Measurements from ENCODE around the gene SRMS. TPM values are rescaled to one million over a fixed set of nuclear protein-coding genes. Genes with fewer than 3 reads are reported as not detected.

Gene SRMS
- total RNA-seq, 2 donors from 2014 or later, result 0.32 to 0.49 TPM

DNA sequence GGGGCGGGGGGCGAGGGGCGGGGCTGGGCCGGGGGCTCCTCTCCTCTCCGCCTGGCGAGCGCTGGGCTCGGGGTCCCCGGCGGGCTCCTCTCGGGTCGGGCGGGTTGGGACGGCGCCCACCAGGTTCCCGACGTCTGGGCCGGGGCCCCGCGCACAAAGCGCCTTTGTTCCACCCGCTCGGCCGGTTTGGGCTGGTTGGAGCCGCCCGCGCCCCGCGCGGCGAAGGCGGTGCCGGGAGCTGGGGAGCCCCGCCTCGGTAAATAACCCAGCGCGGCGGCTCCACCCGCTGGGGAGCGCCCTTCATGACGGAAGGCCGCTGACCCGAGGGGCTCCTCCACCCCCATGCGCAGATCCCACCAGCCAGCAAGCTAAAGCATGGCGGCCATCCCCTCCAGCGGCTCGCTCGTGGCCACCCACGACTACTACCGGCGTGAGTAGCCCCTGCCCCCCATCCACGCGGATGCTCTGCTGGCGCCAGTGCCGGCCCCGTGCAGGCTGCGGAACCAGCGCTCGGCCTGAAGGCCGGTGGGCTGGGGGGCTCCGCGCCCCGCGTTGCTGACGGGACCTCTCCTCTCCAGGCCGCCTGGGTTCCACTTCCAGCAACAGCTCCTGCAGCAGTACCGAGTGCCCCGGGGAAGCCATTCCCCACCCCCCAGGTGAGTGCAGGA, 26.5 kb downstream of the SRMS start:
- Histone ChIP-seq H3K27me3 (no peaks in the 10 kb centered on the region), H3K9me3 (no peaks in the 10 kb centered on the region), H3K4me3 (peak overlapping the region; percentile 91), H3K27ac (peak overlapping the region; percentile 97), H3K36me3 (no peaks in the 10 kb centered on the region), H3K4me1 (peaks cover 5% of the 10 kb centered on the region), H3K9ac (ENCODE audit: low read depth in 2 of 2, low read length in 2 of 2) (peak overlapping the region; percentile 95 to 96)
- intact Hi-C loops (cut with DNase I), result no loop called here
- TF ChIP-seq, protein P1, sequence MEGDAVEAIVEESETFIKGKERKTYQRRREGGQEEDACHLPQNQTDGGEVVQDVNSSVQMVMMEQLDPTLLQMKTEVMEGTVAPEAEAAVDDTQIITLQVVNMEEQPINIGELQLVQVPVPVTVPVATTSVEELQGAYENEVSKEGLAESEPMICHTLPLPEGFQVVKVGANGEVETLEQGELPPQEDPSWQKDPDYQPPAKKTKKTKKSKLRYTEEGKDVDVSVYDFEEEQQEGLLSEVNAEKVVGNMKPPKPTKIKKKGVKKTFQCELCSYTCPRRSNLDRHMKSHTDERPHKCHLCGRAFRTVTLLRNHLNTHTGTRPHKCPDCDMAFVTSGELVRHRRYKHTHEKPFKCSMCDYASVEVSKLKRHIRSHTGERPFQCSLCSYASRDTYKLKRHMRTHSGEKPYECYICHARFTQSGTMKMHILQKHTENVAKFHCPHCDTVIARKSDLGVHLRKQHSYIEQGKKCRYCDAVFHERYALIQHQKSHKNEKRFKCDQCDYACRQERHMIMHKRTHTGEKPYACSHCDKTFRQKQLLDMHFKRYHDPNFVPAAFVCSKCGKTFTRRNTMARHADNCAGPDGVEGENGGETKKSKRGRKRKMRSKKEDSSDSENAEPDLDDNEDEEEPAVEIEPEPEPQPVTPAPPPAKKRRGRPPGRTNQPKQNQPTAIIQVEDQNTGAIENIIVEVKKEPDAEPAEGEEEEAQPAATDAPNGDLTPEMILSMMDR (IDR thresholded peaks at IDR 0.05), result no peak
- peak; percentile 93 for DNase-seq

DNA sequence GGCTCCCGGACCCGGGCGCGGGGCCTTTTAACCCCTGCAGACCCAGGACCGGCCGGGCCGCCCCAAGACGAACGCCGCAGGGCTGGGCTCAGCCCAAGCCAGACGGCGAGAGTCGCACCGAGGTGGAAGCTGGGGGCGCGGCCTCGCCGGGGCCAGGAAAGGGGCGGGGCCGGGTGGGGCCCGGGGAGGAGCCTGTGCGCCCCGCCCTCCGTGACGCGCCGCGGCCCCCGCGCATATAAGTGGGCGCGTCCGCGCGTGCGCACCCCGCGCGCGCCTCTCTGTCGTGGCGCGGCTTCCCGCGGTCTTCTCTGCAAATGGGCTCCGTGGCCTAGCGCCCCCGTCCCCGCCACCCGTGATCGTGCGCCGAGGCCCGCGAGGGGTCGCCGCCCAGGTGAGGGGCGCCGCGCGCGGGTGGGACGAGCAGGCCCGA, 27.0 kb downstream of the SRMS start, which contains the start of gene PPDPF:
TSS of gene PPDPF (plus strand) at position 262 of the 430 bp plus-strand sequence. CDS start 544 bp downstream, outside the sequence.
- peak; percentile 84 for DNase-seq
- TF ChIP-seq, protein P1 (IDR thresholded peaks at IDR 0.05), result no peak
- Histone ChIP-seq H3K4me3 (peak within 1 kb of the TSS; percentile 91), H3K9me3 (no peaks in the 10 kb centered on the region), H3K27ac (peak within 1 kb of the TSS; percentile 97), H3K27me3 (no peaks in the 10 kb centered on the region), H3K9ac (ENCODE audit: low read depth in 2 of 2, low read length in 2 of 2) (peak within 1 kb of the TSS; percentile 95 to 96), H3K4me1 (peaks cover 5% of the 10 kb centered on the region), H3K36me3 (no peaks in the 10 kb centered on the region)
- intact Hi-C loops (cut with DNase I), result no loop called here

DNA sequence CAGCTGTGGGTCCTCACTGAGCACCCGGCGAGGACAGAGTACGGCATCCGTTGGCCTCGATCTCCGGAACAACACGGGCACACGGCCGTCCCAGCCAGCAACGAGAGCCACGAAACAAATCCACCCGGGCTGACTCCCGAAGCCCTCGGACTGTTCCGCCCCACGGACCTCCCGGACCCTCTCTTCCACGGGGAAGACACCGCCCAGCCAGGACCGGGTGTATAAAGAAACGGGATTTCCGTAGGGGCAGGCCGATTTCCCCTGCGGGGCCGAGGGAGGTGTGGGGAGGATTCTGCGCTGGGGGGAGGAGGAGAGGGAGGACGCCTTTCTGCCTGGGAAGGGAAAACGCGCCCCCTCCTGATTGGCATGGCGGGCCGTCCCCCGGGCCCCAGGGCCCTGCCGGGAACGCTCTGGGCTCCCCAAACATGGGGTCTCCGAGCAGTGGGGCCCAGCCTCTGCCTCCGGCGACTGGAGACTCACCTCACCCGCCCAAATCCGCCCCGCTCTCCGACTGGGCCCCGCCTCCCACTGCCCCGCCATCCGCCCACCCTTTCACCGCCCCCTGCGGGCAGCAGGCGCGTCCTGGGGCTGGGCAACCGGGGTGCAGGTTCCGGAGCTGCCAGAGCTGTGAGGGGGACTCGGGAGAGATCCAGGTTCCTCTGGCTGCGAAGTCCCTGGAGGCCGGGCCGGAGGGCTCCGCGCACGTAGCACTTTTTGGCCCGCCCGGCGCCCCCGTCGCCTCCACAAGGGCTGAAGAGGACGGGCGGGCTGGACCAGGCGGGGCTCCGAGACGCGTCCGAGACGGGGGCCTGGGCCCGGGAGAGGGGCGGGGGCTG, 27.7 kb downstream of the SRMS start:
- TF ChIP-seq, protein P1 (IDR thresholded peaks at IDR 0.05), result no peak
- Histone ChIP-seq H3K36me3 (no peaks in the 10 kb centered on the region), H3K9me3 (no peaks in the 10 kb centered on the region), H3K9ac (ENCODE audit: low read depth in 2 of 2, low read length in 2 of 2) (peak overlapping the region; percentile 61 to 70), H3K27ac (peak overlapping the region; percentile 97), H3K4me3 (peak overlapping the region; percentile 91), H3K4me1 (peaks cover 5% of the 10 kb centered on the region), H3K27me3 (no peaks in the 10 kb centered on the region)
- intact Hi-C loops (cut with DNase I), result no loop called here
- peak; percentile 68 for DNase-seq

DNA sequence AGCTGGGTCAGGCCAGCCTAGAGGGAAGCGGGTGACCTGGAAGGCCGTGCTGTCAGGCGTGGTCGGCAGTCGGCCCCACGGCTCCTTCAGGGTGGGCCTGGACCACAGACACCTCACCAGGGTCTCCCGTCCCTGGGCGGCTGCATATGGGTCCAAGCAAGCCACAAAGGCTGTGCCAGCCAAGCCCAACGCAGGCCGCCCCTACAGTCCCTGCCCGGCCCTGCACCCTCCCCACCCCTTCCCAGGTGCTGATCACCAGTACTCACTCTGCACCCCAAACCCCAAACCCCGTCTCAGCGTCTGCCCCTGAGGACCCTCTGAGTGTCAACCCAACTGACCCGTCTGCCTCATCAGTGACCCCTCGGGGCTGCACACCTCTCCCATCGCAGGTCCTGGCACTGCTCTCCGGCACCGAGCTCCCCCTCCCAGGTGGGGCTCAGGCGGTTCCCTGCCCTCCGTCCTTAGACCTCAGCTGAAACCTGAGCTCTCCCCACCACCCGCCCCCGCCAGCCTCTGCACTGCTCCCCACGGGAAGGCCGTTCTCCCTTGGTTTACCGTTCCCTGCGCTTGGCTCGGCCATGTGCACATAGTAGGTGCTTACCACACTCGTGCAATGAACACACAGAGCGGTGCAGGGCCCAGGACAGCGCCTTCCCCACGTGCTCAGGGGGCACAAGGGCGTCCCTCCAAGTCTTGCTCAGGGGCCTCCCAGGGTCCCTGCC, 28.4 kb downstream of the SRMS start:
- Histone ChIP-seq H3K36me3 (no peaks in the 10 kb centered on the region), H3K9ac (ENCODE audit: low read depth in 2 of 2, low read length in 2 of 2) (peak overlapping the region; percentile 61 to 70), H3K9me3 (no peaks in the 10 kb centered on the region), H3K4me1 (peaks cover 5% of the 10 kb centered on the region), H3K27ac (no peak overlapping the region), H3K4me3 (peak overlapping the region; percentile 91), H3K27me3 (no peaks in the 10 kb centered on the region)
- intact Hi-C loops (cut with DNase I), result no loop called here
- no peak for DNase-seq
- TF ChIP-seq, protein P1 (IDR thresholded peaks at IDR 0.05), result no peak

DNA sequence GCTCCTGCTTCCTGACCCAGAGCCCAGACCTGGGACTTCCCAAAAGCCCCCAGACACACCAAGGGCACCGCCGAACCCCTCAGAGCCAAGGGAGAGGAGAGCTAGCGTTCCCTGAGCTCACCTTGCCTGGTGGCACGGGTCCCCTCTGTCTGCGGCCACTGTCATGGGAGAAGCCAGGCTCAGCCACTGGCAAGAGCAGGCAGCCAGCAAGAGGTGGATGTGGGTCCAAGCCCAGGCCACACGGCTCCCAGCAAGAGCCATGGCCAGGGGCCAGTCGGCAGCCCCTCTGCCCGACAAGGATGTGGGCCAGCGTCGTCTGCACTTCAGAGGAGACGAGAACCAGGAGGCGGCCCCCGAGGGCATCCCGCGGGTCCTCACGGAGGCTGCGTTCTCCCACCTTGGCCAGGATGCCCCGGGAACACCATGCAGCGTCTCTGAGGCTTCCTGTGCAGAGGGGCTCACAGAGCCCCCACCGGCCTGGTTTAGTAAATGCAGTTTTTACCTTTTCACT, 29.1 kb downstream of the SRMS start:
- TF ChIP-seq, protein P1 (IDR thresholded peaks at IDR 0.05), result no peak

More for the DNA sequence above, 29.1 kb downstream of the SRMS start:
- no peak for DNase-seq
- peaks cover 5% of the 10 kb centered on the region for H3K4me1 ChIP-seq
- H3K9me3 ChIP-seq, result no peaks in the 10 kb centered on the region
- H3K27ac ChIP-seq, result no peak overlapping the region
- no peaks in the 10 kb centered on the region for H3K36me3 ChIP-seq
- intact Hi-C loops (cut with DNase I), result no loop called here
- H3K27me3 ChIP-seq, result no peaks in the 10 kb centered on the region
- no peak overlapping the region for H3K4me3 ChIP-seq
- H3K9ac ChIP-seq (ENCODE audit: low read depth in 2 of 2, low read length in 2 of 2), result no peak overlapping the region
